SK-N-SH treated with all-trans-retinoic acid at 6 μM for 48 hours (cell line): ENCODE data around the gene PIERCE2.

ENCODE experiments used
- RARB ChIP-seq: fragments of 250-450 bp; sonication (Bioruptor Pico); IDR thresholded peaks from 2 replicates; pipeline ENCODE4 v1.8.0; 2021; ENCODE audit warnings: mild to moderate bottlenecking, moderate library complexity
- SNAI2 ChIP-seq: fragments of 250-450 bp; sonication (Bioruptor Pico); IDR thresholded peaks from 2 replicates; pipeline ENCODE4 v1.5.0; 2020; ENCODE audit warnings: mild to moderate bottlenecking, moderate library complexity
- ZFP3 ChIP-seq: fragments of 250-450 bp; sonication (Bioruptor Pico); IDR thresholded peaks from 2 replicates; pipeline ENCODE4 v1.5.0; 2020; ENCODE audit warnings: mild to moderate bottlenecking, moderate library complexity

- TF ChIP-seq RARB (CRISPR knock-in tag) = no peak
- no peak for TF ChIP-seq SNAI2 (CRISPR knock-in tag)
- no peak for TF ChIP-seq ZFP3 (CRISPR knock-in tag)
Measured at GRCh38 chr15:55407498-55408011, 740 bp upstream of the PIERCE2 start.
